Fibroblast of lung (primary cell): ENCODE measurements around the gene DIPK2B. TPM values are rescaled to one million over a fixed set of nuclear protein-coding genes. Genes with fewer than 3 reads are reported as not detected.

Source experiments
- DNase-seq, 2 donors: peaks; one replicate each; pipeline versions ENCODE4 v3.0.0 to v3.0.0-alpha.2; 2010; ENCODE audit warnings: low read depth in 2 of 2
- H2AFZ ChIP-seq: 2 replicates; pipeline ENCODE4 v1.5.1; 2012; ENCODE audit warnings: low read length, control low read depth, inconsistent platforms
- H3K27ac ChIP-seq: 2 replicates; pipeline ENCODE4 v1.5.1; 2011; ENCODE audit warnings: low read length, control low read depth; ENCODE audit not compliant: insufficient read depth
- H3K27me3 ChIP-seq: 2 replicates; pipeline ENCODE4 v1.5.1; 2011; ENCODE audit warnings: mild to moderate bottlenecking, low read length; ENCODE audit not compliant: control insufficient read depth, insufficient read depth
- H3K36me3 ChIP-seq: 2 replicates; pipeline ENCODE4 v1.5.1; 2011; ENCODE audit warnings: low read length; ENCODE audit not compliant: control insufficient read depth, insufficient read depth
- H3K4me1 ChIP-seq: 2 replicates; pipeline ENCODE4 v1.5.1; 2011; ENCODE audit warnings: low read length; ENCODE audit not compliant: control insufficient read depth, insufficient read depth; ENCODE audit errors: extremely low read depth
- H3K4me2 ChIP-seq: 2 replicates; pipeline ENCODE4 v1.5.1; 2011; ENCODE audit warnings: low read length, control low read depth; ENCODE audit not compliant: insufficient read depth; ENCODE audit errors: extremely low read depth
- H3K4me3 ChIP-seq, 4 experiments: fragments of 200-600 bp in 1 of 4; sonication (generic) in 1 of 4; replicated peaks in 1 of 4; 2 replicates each; pipeline ENCODE4 v1.5.1; 2011 to 2016; ENCODE audit warnings: low read length in 4 of 4, low read depth in 3 of 4, mild to moderate bottlenecking in 3 of 4, control low read depth in 2 of 4, inconsistent platforms in 1 of 4, mixed read lengths in 1 of 4; ENCODE audit not compliant: insufficient read depth in 1 of 4; ENCODE audit errors: control extremely low read depth in 1 of 4
- H3K79me2 ChIP-seq: 2 replicates; pipeline ENCODE4 v1.5.1; 2012; ENCODE audit warnings: mild to moderate bottlenecking, low read length, inconsistent platforms; ENCODE audit not compliant: control insufficient read depth, insufficient read depth
- H3K9ac ChIP-seq: 2 replicates; pipeline ENCODE4 v1.5.1; 2011; ENCODE audit warnings: mild to moderate bottlenecking, low read length, control low read depth; ENCODE audit not compliant: insufficient read depth
- H3K9me3 ChIP-seq: 2 replicates; pipeline ENCODE4 v1.5.1; 2012; ENCODE audit warnings: low read depth, low read length; ENCODE audit not compliant: control insufficient read depth, insufficient read depth
- H4K20me1 ChIP-seq: 2 replicates; pipeline ENCODE4 v1.5.1; 2011; ENCODE audit warnings: low read length; ENCODE audit not compliant: control insufficient read depth, insufficient read depth; ENCODE audit errors: extremely low read depth
- EZH2 ChIP-seq: IDR thresholded peaks from 2 replicates; pipeline ENCODE4 v1.5.1; 2012; ENCODE audit warnings: low read length, control low read depth, mild to moderate bottlenecking; ENCODE audit errors: missing control alignments
- polyA plus RNA-seq, 2 donors: library from polyadenylated mRNA; depleted of rRNA in 1 of 2; stranded (reverse) in 1 of 2; unstranded in 1 of 2; fragments of >200 nt; gene quantifications; 2 replicates each; pipeline ENCODE4 v1.2.1, GENCODE V29; 2011 to 2012; ENCODE audit warnings: missing spikeins in 1 of 2
- total RNA-seq: library from RNA; depleted of rRNA; stranded (reverse); fragments of >200 nt; gene quantifications from 2 replicates; pipeline ENCODE4 v1.2.1, GENCODE V29; 2014
- TF ChIP-seq, protein P1 (sequence below), 2 donors: IDR thresholded peaks in 1 of 2; conservative IDR thresholded peaks in 1 of 2; 1 replicate in 1 of 2; 2 replicates in 1 of 2; pipeline ENCODE4 v1.5.1; 2011 to 2012; ENCODE audit warnings: low read length in 2 of 2, control low read depth in 1 of 2, inconsistent platforms in 1 of 2, low read depth in 1 of 2, mild to moderate bottlenecking in 1 of 2

DIPK2B gene
- total and polyA plus RNA-seq, 2 donors (not counting 1 experiment from before 2014, with no cell fraction given) = not detected

DNA sequence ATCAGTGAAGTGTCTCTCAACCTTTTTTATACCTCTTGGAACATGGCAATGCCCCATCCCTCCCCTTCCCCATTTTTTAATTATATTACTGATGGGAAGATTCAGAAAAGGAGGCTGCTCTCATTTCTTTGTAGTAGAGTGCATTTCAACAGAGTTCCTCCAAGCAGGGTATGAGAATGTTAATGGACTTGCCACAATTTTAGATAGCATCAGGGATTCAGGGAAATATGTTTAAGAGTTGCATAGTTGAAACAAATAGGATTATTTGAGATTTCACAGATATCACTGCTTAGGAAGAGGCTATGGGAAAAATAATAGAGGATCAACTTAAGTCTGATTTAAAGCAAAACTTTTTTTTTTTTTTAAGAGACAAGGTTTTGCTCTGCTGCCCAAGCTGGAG lies 46.2 kb downstream of the DIPK2B start:
- no peaks in the 10 kb centered on the region for H3K36me3 ChIP-seq
- no peak overlapping the region for H3K9ac ChIP-seq
- no peaks in the 10 kb centered on the region for H3K79me2 ChIP-seq
- DNase-seq = no peak
- no peak overlapping the region for H3K4me3 ChIP-seq
- no peak overlapping the region for H3K4me2 ChIP-seq
- no peak overlapping the region for H2AFZ ChIP-seq
- TF ChIP-seq, protein P1, sequence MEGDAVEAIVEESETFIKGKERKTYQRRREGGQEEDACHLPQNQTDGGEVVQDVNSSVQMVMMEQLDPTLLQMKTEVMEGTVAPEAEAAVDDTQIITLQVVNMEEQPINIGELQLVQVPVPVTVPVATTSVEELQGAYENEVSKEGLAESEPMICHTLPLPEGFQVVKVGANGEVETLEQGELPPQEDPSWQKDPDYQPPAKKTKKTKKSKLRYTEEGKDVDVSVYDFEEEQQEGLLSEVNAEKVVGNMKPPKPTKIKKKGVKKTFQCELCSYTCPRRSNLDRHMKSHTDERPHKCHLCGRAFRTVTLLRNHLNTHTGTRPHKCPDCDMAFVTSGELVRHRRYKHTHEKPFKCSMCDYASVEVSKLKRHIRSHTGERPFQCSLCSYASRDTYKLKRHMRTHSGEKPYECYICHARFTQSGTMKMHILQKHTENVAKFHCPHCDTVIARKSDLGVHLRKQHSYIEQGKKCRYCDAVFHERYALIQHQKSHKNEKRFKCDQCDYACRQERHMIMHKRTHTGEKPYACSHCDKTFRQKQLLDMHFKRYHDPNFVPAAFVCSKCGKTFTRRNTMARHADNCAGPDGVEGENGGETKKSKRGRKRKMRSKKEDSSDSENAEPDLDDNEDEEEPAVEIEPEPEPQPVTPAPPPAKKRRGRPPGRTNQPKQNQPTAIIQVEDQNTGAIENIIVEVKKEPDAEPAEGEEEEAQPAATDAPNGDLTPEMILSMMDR (conservative IDR thresholded peaks at IDR 0.05 in 1 of 2, IDR thresholded peaks at IDR 0.05 in 1 of 2; ENCODE audit: low read depth in 1 of 2, low read length in 2 of 2) = no peak
- TF ChIP-seq EZH2 = no peak
- H3K27ac ChIP-seq = no peak overlapping the region
- no peaks in the 10 kb centered on the region for H4K20me1 ChIP-seq
- H3K27me3 ChIP-seq = no peaks in the 10 kb centered on the region
- H3K4me1 ChIP-seq = no peaks in the 10 kb centered on the region
- H3K9me3 ChIP-seq = no peaks in the 10 kb centered on the region

DNA sequence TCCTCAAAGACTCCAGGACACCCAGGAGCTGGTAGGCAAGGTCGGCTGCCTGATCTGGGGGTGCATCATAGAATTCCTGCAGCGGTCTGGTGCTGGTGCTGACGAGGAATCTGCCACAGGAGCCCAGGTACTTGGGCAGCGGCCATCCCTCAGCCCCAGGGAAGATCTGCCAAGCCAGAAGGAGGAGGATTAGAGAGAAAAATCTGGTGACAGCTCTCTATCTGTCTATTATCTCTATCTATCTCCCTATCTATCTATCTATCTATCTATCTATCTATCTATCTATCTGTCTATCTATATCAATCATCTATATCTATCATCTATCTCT lies 46.7 kb downstream of the DIPK2B start:
- H4K20me1 ChIP-seq = no peaks in the 10 kb centered on the region
- H3K9me3 ChIP-seq = no peaks in the 10 kb centered on the region
- no peak overlapping the region for H3K9ac ChIP-seq
- no peaks in the 10 kb centered on the region for H3K4me1 ChIP-seq
- TF ChIP-seq, protein P1 (conservative IDR thresholded peaks at IDR 0.05 in 1 of 2, IDR thresholded peaks at IDR 0.05 in 1 of 2; ENCODE audit: low read depth in 1 of 2, low read length in 2 of 2) = no peak
- TF ChIP-seq EZH2 = no peak
- H3K79me2 ChIP-seq = no peaks in the 10 kb centered on the region
- no peak for DNase-seq
- H3K27me3 ChIP-seq = no peaks in the 10 kb centered on the region
- H3K4me2 ChIP-seq = no peak overlapping the region
- H3K4me3 ChIP-seq = no peak overlapping the region
- no peaks in the 10 kb centered on the region for H3K36me3 ChIP-seq
- no peak overlapping the region for H3K27ac ChIP-seq
- no peak overlapping the region for H2AFZ ChIP-seq
